Ovary (tissue), 9 donors: ENCODE measurements around the gene CCDC185. TPM values are rescaled to one million over a fixed set of nuclear protein-coding genes. Genes with fewer than 3 reads are reported as not detected.

Source experiments
- DNase-seq, 5 donors: peaks; one replicate each; pipeline ENCODE4 v3.0.0-alpha.2; 2019 to 2020
- H3K27ac ChIP-seq, 2 donors: fragments of 200-600 bp; one replicate each; pipeline versions ENCODE4 v1.5.1 to v1.8.0; 2019 to 2022
- H3K27me3 ChIP-seq: fragments of 200-600 bp; one replicate; pipeline ENCODE4 v1.8.0; 2022
- H3K36me3 ChIP-seq: fragments of 200-600 bp; sonication (generic); one replicate; pipeline ENCODE4 v1.5.1; 2019
- H3K4me1 ChIP-seq: one replicate; pipeline ENCODE4 v1.8.1; 2013; ENCODE audit warnings: mild to moderate bottlenecking, moderate library complexity; ENCODE audit not compliant: insufficient read depth
- H3K4me3 ChIP-seq: fragments of 200-600 bp; sonication (generic); one replicate; pipeline ENCODE4 v1.5.1; 2017
- H3K9me3 ChIP-seq, 2 donors: fragments of 200-600 bp in 1 of 2; sonication (generic) in 1 of 2; one replicate each; pipeline versions ENCODE4 v1.5.1 to v1.8.1; 2013 to 2019; ENCODE audit warnings: mild to moderate bottlenecking in 1 of 2, moderate library complexity in 1 of 2
- CTCF ChIP-seq, 3 donors: fragments of 450-650 bp in 2 of 3; fragments of 200-600 bp in 1 of 3; IDR thresholded peaks; one replicate each; pipeline versions ENCODE4 v1.5.1 to v1.8.0; 2016 to 2022; ENCODE audit warnings: antibody characterized with exemption in 3 of 3, mild to moderate bottlenecking in 1 of 3
- EP300 ChIP-seq: sonication (generic); formaldehyde crosslinking; IDR thresholded peaks from one replicate; pipeline ENCODE4 v1.6.1; 2017; ENCODE audit warnings: antibody characterized with exemption
- POLR2A ChIP-seq: fragments of 450-650 bp; IDR thresholded peaks from one replicate; pipeline ENCODE4 v1.6.1; 2017; ENCODE audit warnings: antibody characterized with exemption, mild to moderate bottlenecking, moderate library complexity
- WGBS, 3 donors: extraction: QIAGEN DNeasy Blood & Tissue Kit in 1 of 3; methylation state at CpG; one replicate each; pipeline versions ENCODE4 v1.1.5 to v1.1.7; 2013 to 2017; 5-methylcytosine and 5-hydroxymethylcytosine counted together
- intact Hi-C, 4 donors: fragments of 100-400 bp; cut with DNase I; formaldehyde crosslinking; loops; one replicate each; pipeline versions ENCODE4 v1.11.0 to v1.15.1; 2022 to 2023
- polyA plus RNA-seq, 2 donors: library from polyadenylated mRNA; stranded (reverse); fragments of 200-250 nt in 1 of 2; fragments of 350-450 nt in 1 of 2; fragmentation: Illumina TruSeq in 1 of 2; extraction: RNeasy Lipid Tissue Mini Kit (QIAGEN cat#74804) in 1 of 2; gene quantifications; one replicate each; pipeline ENCODE4 v1.2.3, GENCODE V29; 2013 to 2014
- total RNA-seq, 7 donors: library from RNA; depleted of rRNA in 2 of 7; stranded (reverse); fragments of >200 nt in 2 of 7; fragmentation: NEBNext Ultra II Directional in 3 of 7; extraction: Animal tissue kit (Norgen Biotek cat#: 25700) in 3 of 7; gene quantifications; one replicate each; pipeline versions ENCODE4 v1.1.0 to v1.2.4, GENCODE V29; 2016 to 2023
- donor health status: DM: no; HTN: no; CAD: no; lungs with moderate emphysema.
- donor health status: DM: no; HTN: no; CAD: no.
- donor health status: Bipolar disorder and iron deficiency.
- donor health status: DM: yes; HTN: yes; CAD: no.
- donor health status: DM: no; HTN: no; CAD: no.
- donor health status: DM: yes; HTN: yes; CAD: no.

CCDC185 gene
- total and polyA plus RNA-seq, 9 donors, result not detected

- H3K27me3 ChIP-seq, result no peaks in the 10 kb centered on the region
- intact Hi-C loops, result no loop called here
Observed at GRCh38 chr1:223419561-223419960, 26.3 kb downstream of the CCDC185 start.

GRCh38 chr1:223421025-223421424 lies 27.8 kb downstream of the CCDC185 start:
- DNase-seq, result no peak
- Histone ChIP-seq H3K36me3 (no peaks in the 10 kb centered on the region), H3K27ac (no peak overlapping the region), H3K9me3 (no peaks in the 10 kb centered on the region), H3K4me1 (peaks cover 5% of the 10 kb centered on the region), H3K27me3 (no peaks in the 10 kb centered on the region), H3K4me3 (no peak overlapping the region)
- WGBS, 3 donors, result 11 to 29% (median 14%) methylated on average over 1 of the region's 1 CpG
- intact Hi-C loops, result no loop called here
- TF ChIP-seq EP300, result no peak

More at GRCh38 chr1:223419561-223419960, 26.3 kb downstream of the CCDC185 start:
- Histone ChIP-seq H3K36me3 (no peaks in the 10 kb centered on the region), H3K4me1 (peaks cover 5% of the 10 kb centered on the region), H3K27ac (no peak overlapping the region), H3K9me3 (no peaks in the 10 kb centered on the region), H3K4me3 (no peak overlapping the region)
- no peak for DNase-seq
- WGBS, 3 donors, result 89 to 93% (median 93%) methylated on average over 10 of the region's 10 CpGs
- TF ChIP-seq POLR2A (no peak), EP300 (no peak), CTCF (IDR thresholded peaks at IDR 0.05) (no peak)

GRCh38 chr1:223421676-223422075 lies 28.5 kb downstream of the CCDC185 start:
- no peak for DNase-seq
- Histone ChIP-seq H3K4me1 (peaks cover 5% of the 10 kb centered on the region), H3K27me3 (no peaks in the 10 kb centered on the region), H3K4me3 (no peak overlapping the region), H3K36me3 (no peaks in the 10 kb centered on the region), H3K9me3 (no peaks in the 10 kb centered on the region), H3K27ac (no peak overlapping the region)
- TF ChIP-seq EP300 (no peak), CTCF (IDR thresholded peaks at IDR 0.05) (no peak)
- intact Hi-C loops, result no loop called here
- WGBS, 3 donors, result 34 to 46% (median 37%) methylated on average over 2 of the region's 2 CpGs

- Histone ChIP-seq H3K4me3 (no peak overlapping the region), H3K36me3 (no peaks in the 10 kb centered on the region), H3K4me1 (peaks cover 5% of the 10 kb centered on the region), H3K27me3 (no peaks in the 10 kb centered on the region), H3K27ac (no peak overlapping the region), H3K9me3 (no peaks in the 10 kb centered on the region)
- no peak for DNase-seq
- intact Hi-C loops, result no loop called here
- WGBS, 3 donors, result 67 to 76% (median 73%) methylated on average over 1 of the region's 1 CpG
- TF ChIP-seq EP300, result no peak
- no peak for TF ChIP-seq POLR2A
- no peak for TF ChIP-seq CTCF (IDR thresholded peaks at IDR 0.05)
Observed at GRCh38 chr1:223422911-223423310, 29.7 kb downstream of the CCDC185 start.

GRCh38 chr1:223423641-223424233 lies 30.5 kb downstream of the CCDC185 start:
- no peaks in the 10 kb centered on the region for H3K36me3 ChIP-seq
- H3K4me1 ChIP-seq, result peaks cover 5% of the 10 kb centered on the region
- no peaks in the 10 kb centered on the region for H3K27me3 ChIP-seq
- no peak overlapping the region for H3K4me3 ChIP-seq
- no peaks in the 10 kb centered on the region for H3K9me3 ChIP-seq
- intact Hi-C loops, result no loop called here
- 24 to 30% (median 25%) methylated on average over 4 of the region's 4 CpGs for WGBS, 3 donors
- H3K27ac ChIP-seq, result no peak overlapping the region
- peak in 1 of 5 donors; percentile 17 for DNase-seq
- TF ChIP-seq EP300, result no peak
